Endodermal cell (in vitro differentiated cells): Measurements from ENCODE around the gene OR56A1. TPM values are rescaled to one million over a fixed set of nuclear protein-coding genes. Genes with fewer than 3 reads are reported as not detected.

Experiments used
- DNase-seq: peaks from one replicate; pipeline ENCODE4 v3.0.0-alpha.2; 2017
- H3K27ac ChIP-seq: 2 replicates; pipeline ENCODE4 v1.5.1; 2013; ENCODE audit warnings: mild to moderate bottlenecking, low read depth, low read length, moderate library complexity
- H3K27me3 ChIP-seq: 2 replicates; pipeline ENCODE4 v1.6.1; 2013; ENCODE audit warnings: mild to moderate bottlenecking, low read length, moderate library complexity; ENCODE audit not compliant: insufficient read depth, control insufficient read depth, poor library complexity, severe bottlenecking
- H3K36me3 ChIP-seq: 2 replicates; pipeline ENCODE4 v1.7.0; 2013; ENCODE audit warnings: mild to moderate bottlenecking, low read length, moderate library complexity; ENCODE audit not compliant: control insufficient read depth, insufficient read depth
- H3K4me1 ChIP-seq: one replicate; pipeline ENCODE4 v1.7.0; 2013; ENCODE audit warnings: low read length; ENCODE audit not compliant: control insufficient read depth, insufficient read depth
- H3K4me3 ChIP-seq: 2 replicates; pipeline ENCODE4 v1.5.1; 2013; ENCODE audit warnings: mild to moderate bottlenecking, low read length, moderate library complexity
- H3K9ac ChIP-seq: 2 replicates; pipeline ENCODE4 v1.6.1; 2013; ENCODE audit warnings: mild to moderate bottlenecking, low read length, moderate library complexity; ENCODE audit not compliant: poor library complexity, severe bottlenecking; ENCODE audit errors: extremely low read depth
- H3K9me3 ChIP-seq: 2 replicates; pipeline ENCODE4 v1.6.1; 2013; ENCODE audit warnings: mild to moderate bottlenecking, low read length, moderate library complexity; ENCODE audit not compliant: control insufficient read depth
- H3K27ac Mint-ChIP-seq: 2 replicates; pipeline ENCODE4 v1.8.0; 2020; ENCODE audit warnings: mixed read lengths
- H3K27me3 Mint-ChIP-seq: 2 replicates; pipeline ENCODE4 v1.8.0; 2021; ENCODE audit warnings: mild to moderate bottlenecking, mixed read lengths; ENCODE audit not compliant: insufficient read depth
- H3K36me3 Mint-ChIP-seq: 2 replicates; pipeline ENCODE4 v1.8.0; 2020; ENCODE audit warnings: low read depth, mixed read lengths
- H3K4me1 Mint-ChIP-seq: 2 replicates; pipeline ENCODE4 v1.8.0; 2020; ENCODE audit warnings: mixed read lengths
- H3K4me3 Mint-ChIP-seq: 2 replicates; pipeline ENCODE4 v1.8.0; 2020; ENCODE audit warnings: mild to moderate bottlenecking, moderate library complexity, mixed read lengths
- H3K9me3 Mint-ChIP-seq: 2 replicates; pipeline ENCODE4 v1.8.0; 2020; ENCODE audit warnings: mild to moderate bottlenecking, mixed read lengths
- WGBS, 2 experiments: methylation state at CpG; one replicate each; pipeline versions ENCODE4 v1.1.5 to v1.1.7; 2013; ENCODE audit warnings: missing lambda C conversion rate in 2 of 2, mixed read lengths in 1 of 2; ENCODE audit not compliant: insufficient coverage in 1 of 2, insufficient read length in 1 of 2; 5-methylcytosine and 5-hydroxymethylcytosine counted together
- total RNA-seq, 2 donors: library from RNA; stranded (reverse); fragmentation: NEBNext Ultra II Directional in 1 of 2; extraction: Animal tissue kit (Norgen Biotek cat#: 25700) in 1 of 2; gene quantifications; 2 replicates in 1 of 2; 3 replicates in 1 of 2; pipeline ENCODE4 v1.2.1, GENCODE V29; 2021
- TF ChIP-seq, protein P1 (sequence below): fragments of 200-600 bp; sonication (generic); conservative IDR thresholded peaks from 2 replicates; pipeline ENCODE4 v1.5.0; 2021; ENCODE audit warnings: antibody characterized with exemption, mild to moderate bottlenecking

The OR56A1 gene
- total RNA-seq, 2 donors from 2014 or later = 0.15 to 0.31 TPM

DNA sequence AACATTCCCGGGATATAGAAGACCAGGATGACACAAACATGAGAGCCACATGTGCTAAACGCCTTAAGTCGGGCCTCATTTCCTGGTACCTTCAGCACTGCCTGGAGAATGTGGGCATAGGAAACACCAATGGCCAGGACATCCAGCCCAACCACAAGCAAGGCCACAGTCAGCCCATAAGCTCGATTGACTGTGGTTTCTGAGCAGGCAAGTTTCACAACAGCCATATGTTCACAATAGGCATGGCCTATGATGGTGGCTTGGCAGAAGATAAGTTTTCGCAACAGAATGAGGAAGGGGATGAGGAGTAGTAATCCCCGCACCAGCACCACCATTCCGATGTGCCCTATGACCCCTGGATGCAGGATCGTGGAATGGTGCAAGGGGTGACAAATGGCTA, 26.9 kb upstream of the OR56A1 start:
- Mint-ChIP-seq H3K27me3 (no peaks in the 10 kb centered on the region), H3K27ac (no peak overlapping the region), H3K4me1 (peaks cover 16% of the 10 kb centered on the region), H3K4me3 (no peak overlapping the region), H3K36me3 (no peaks in the 10 kb centered on the region), H3K9me3 (no peaks in the 10 kb centered on the region)
- no peak for DNase-seq
- Histone ChIP-seq H3K27me3 (no peaks in the 10 kb centered on the region), H3K9ac (no peak overlapping the region), H3K27ac (no peak overlapping the region), H3K9me3 (no peaks in the 10 kb centered on the region), H3K4me3 (no peak overlapping the region), H3K4me1 (no peaks in the 10 kb centered on the region), H3K36me3 (no peaks in the 10 kb centered on the region)
- 83 to 100% methylated on average over 3 to 8 of the region's 8 CpGs for WGBS, 2 experiments
- TF ChIP-seq, protein P1, sequence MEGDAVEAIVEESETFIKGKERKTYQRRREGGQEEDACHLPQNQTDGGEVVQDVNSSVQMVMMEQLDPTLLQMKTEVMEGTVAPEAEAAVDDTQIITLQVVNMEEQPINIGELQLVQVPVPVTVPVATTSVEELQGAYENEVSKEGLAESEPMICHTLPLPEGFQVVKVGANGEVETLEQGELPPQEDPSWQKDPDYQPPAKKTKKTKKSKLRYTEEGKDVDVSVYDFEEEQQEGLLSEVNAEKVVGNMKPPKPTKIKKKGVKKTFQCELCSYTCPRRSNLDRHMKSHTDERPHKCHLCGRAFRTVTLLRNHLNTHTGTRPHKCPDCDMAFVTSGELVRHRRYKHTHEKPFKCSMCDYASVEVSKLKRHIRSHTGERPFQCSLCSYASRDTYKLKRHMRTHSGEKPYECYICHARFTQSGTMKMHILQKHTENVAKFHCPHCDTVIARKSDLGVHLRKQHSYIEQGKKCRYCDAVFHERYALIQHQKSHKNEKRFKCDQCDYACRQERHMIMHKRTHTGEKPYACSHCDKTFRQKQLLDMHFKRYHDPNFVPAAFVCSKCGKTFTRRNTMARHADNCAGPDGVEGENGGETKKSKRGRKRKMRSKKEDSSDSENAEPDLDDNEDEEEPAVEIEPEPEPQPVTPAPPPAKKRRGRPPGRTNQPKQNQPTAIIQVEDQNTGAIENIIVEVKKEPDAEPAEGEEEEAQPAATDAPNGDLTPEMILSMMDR = no peak

DNA sequence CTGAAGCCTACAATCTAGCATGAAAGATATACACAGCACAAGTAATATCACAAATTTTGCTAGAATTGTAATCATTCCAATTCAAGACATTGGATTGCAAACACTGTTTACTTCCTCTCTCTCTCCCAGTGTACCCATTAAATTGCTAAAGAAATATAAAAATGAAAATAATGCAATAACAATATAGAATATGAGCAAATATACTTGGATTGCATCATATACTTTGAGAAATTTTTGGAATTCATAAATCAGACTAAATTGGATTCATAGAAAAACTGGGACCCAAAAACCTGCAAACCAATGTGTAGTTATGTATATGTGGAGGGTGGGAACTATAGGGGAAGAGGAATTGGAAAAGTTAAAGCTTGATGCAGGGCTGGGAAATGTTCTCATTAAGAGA, 25.0 kb upstream of the OR56A1 start:
- no peaks in the 10 kb centered on the region for H3K36me3 ChIP-seq
- Mint-ChIP-seq H3K4me1 (peaks cover 9% of the 10 kb centered on the region), H3K4me3 (no peak overlapping the region), H3K9me3 (no peaks in the 10 kb centered on the region), H3K27me3 (no peaks in the 10 kb centered on the region), H3K36me3 (no peaks in the 10 kb centered on the region), H3K27ac (no peak overlapping the region)
- no peaks in the 10 kb centered on the region for H3K27me3 ChIP-seq
- no peak for DNase-seq
- H3K4me1 ChIP-seq = no peaks in the 10 kb centered on the region
- no peak overlapping the region for H3K4me3 ChIP-seq
- no peaks in the 10 kb centered on the region for H3K9me3 ChIP-seq
- TF ChIP-seq, protein P1 = no peak
- H3K27ac ChIP-seq = no peak overlapping the region
- no peak overlapping the region for H3K9ac ChIP-seq

DNA sequence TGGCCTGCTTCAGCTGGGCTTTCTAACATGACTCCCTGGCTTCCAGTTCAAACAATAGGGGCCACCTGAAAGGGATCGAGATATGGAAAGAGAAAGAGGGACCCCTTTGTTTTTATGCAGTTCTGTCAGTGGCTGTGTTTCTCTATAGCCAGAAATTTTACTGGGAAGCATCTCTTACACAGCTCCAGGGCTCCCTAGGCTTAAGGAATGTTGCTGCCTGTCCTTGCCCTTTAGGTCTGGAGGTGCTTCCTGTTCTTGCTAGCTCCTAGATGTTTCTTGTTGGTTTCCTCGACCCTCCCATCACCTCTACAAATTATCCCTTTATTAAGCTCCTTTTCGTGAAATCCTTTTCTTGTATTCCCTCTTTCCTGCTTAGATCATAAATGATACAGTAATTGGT, 21.8 kb upstream of the OR56A1 start:
- 63 to 87% methylated on average over 3 of the region's 3 CpGs for WGBS, 2 experiments
- DNase-seq = no peak
- no peaks in the 10 kb centered on the region for H3K4me1 ChIP-seq

More for the DNA sequence above, 21.8 kb upstream of the OR56A1 start:
- H3K27me3 Mint-ChIP-seq = no peaks in the 10 kb centered on the region
- Histone ChIP-seq H3K36me3 (no peaks in the 10 kb centered on the region), H3K27ac (no peak overlapping the region), H3K27me3 (no peaks in the 10 kb centered on the region), H3K4me3 (no peak overlapping the region), H3K9me3 (no peaks in the 10 kb centered on the region), H3K9ac (no peak overlapping the region)
- H3K4me1 Mint-ChIP-seq = peaks cover 15% of the 10 kb centered on the region
- TF ChIP-seq, protein P1 = no peak
- no peak overlapping the region for H3K27ac Mint-ChIP-seq
- H3K9me3 Mint-ChIP-seq = no peaks in the 10 kb centered on the region
- no peaks in the 10 kb centered on the region for H3K36me3 Mint-ChIP-seq
- H3K4me3 Mint-ChIP-seq = no peak overlapping the region
